GM18507 (cell line): ENCODE results near the gene SLC35C1.

Experiments used
- DNase-seq: peaks from one replicate; pipeline ENCODE4 v3.0.0; 2011; ENCODE audit warnings: low read depth; ENCODE audit not compliant: insufficient read length; ENCODE audit errors: extremely low spot score
- FAIRE-seq: peaks from 2 replicates; lab custom pipeline; 2011; peaks lifted over from hg19 to GRCh38; lab: Jason Lieb, UNC

The SLC35C1 gene

GRCh38 chr11:45859661-45860140 lies 54.8 kb downstream of the SLC35C1 start:
- FAIRE-seq, result no peak
- no peak for DNase-seq

GRCh38 chr11:45860348-45860747 lies 55.4 kb downstream of the SLC35C1 start:
- no peak for FAIRE-seq
- no peak for DNase-seq

GRCh38 chr11:45860764-45861510 lies 56.0 kb downstream of the SLC35C1 start:
- FAIRE-seq (no peak), DNase-seq (no peak)
